GM18867 (cell line): Measurements from ENCODE around the gene PIK3AP1.

Experiments
- ATAC-seq: cut with Tn5 transposase; IDR thresholded peaks from one replicate; pipeline ENCODE4 v1.9.1; 2021; ENCODE audit warnings: mild to moderate bottlenecking, moderate library complexity; ENCODE audit not compliant: unreplicated experiment

Gene PIK3AP1

GRCh38 chr10:96724621-96725020 lies 4.3 kb upstream of the PIK3AP1 start:
- ATAC-seq, result no peak

GRCh38 chr10:96721207-96721572 lies 876 bp upstream of the PIK3AP1 start:
- ATAC-seq, result no peak

- peak; percentile 59 for ATAC-seq
Observed at GRCh38 chr10:96719850-96720421, 378 bp downstream of the PIK3AP1 start.

- no peak for ATAC-seq
Observed at GRCh38 chr10:96719200-96719599, 1.1 kb downstream of the PIK3AP1 start.

GRCh38 chr10:96718304-96718990 lies 1.9 kb downstream of the PIK3AP1 start:
- ATAC-seq, result no peak

- ATAC-seq, result no peak
Observed at GRCh38 chr10:96716390-96716789, 3.9 kb downstream of the PIK3AP1 start.

GRCh38 chr10:96714746-96715255 lies 5.5 kb downstream of the PIK3AP1 start:
- no peak for ATAC-seq

GRCh38 chr10:96714031-96714590 lies 6.2 kb downstream of the PIK3AP1 start:
- ATAC-seq, result no peak

GRCh38 chr10:96712662-96713271 lies 7.5 kb downstream of the PIK3AP1 start:
- ATAC-seq, result no peak

- no peak for ATAC-seq
Observed at GRCh38 chr10:96711048-96711728, 9.1 kb downstream of the PIK3AP1 start.

- no peak for ATAC-seq
Observed at GRCh38 chr10:96709525-96709924, 10.8 kb downstream of the PIK3AP1 start.

GRCh38 chr10:96708996-96709395 lies 11.3 kb downstream of the PIK3AP1 start:
- no peak for ATAC-seq

GRCh38 chr10:96708456-96708855 lies 11.9 kb downstream of the PIK3AP1 start:
- no peak for ATAC-seq

GRCh38 chr10:96706331-96706853 lies 13.9 kb downstream of the PIK3AP1 start:
- peak; percentile 50 for ATAC-seq

GRCh38 chr10:96705134-96705533 lies 15.2 kb downstream of the PIK3AP1 start:
- ATAC-seq, result no peak

- ATAC-seq, result no peak
Observed at GRCh38 chr10:96704563-96704962, 15.8 kb downstream of the PIK3AP1 start.

- ATAC-seq, result no peak
Observed at GRCh38 chr10:96703358-96703757, 17.0 kb downstream of the PIK3AP1 start.

GRCh38 chr10:96701265-96701664 lies 19.0 kb downstream of the PIK3AP1 start:
- ATAC-seq, result no peak

- ATAC-seq, result peak; percentile 83
Observed at GRCh38 chr10:96700374-96701099, 19.8 kb downstream of the PIK3AP1 start.

GRCh38 chr10:96699613-96700012 lies 20.7 kb downstream of the PIK3AP1 start:
- ATAC-seq, result no peak
